ENCODE results near the gene HAUS5. TPM values are rescaled to one million over a fixed set of nuclear protein-coding genes. Genes with fewer than 3 reads are reported as not detected.

HAUS5 gene
- total and polyA plus RNA-seq, 2 of the 8 experiments (the other 6 are each of a cell fraction or from before 2014, with no cell fraction given): 13.8 to 25.7 TPM

- no peak overlapping the region for H2AK5ac ChIP-seq (ENCODE audit: low read depth, low read length)
- H3K79me1 ChIP-seq (ENCODE audit: low read depth, low read length): no peaks in the 10 kb centered on the region
- H2BK12ac ChIP-seq (ENCODE audit: low read depth, low read length): peak overlapping the region; percentile 90; the same call in 1 of the 2 replicates
- H2BK5ac ChIP-seq (ENCODE audit: low read depth, low read length): peak overlapping the region; percentile 66; the same call in 1 of the 2 replicates
- H4K8ac ChIP-seq (ENCODE audit: extremely low read depth, insufficient read depth, low read length): peak overlapping the region; percentile 95
- H4K5ac ChIP-seq (ENCODE audit: insufficient read length, low read depth, low read length): peak overlapping the region; percentile 96
- peaks cover 7 to 30% (median 18%) of the 10 kb centered on the region in 4 experiments for H3K4me1 ChIP-seq (replicated peaks in 1 of 4; ENCODE audit: control insufficient read depth in 3 of 4, insufficient read depth in 4 of 4, low read length in 3 of 4)
- no peak for FAIRE-seq
- H3K4me3 ChIP-seq (ENCODE audit: extremely low read depth in 1 of 4, insufficient read depth in 2 of 4, low read depth in 3 of 4, low read length in 4 of 4): peak overlapping the region; percentile 47 to 63 (median 49)
- no peak overlapping the region for H3K23ac ChIP-seq (ENCODE audit: insufficient read length)
- H3K14ac ChIP-seq (ENCODE audit: insufficient read length): no peak overlapping the region
- ChIA-PET CTCF (ENCODE audit: partially characterized antibody) (interaction anchor here (0.6 to 3.6 kb wide), 8 partner anchors 12 to 290 kb away, joined by 3 to 17 read pairs (median 4); no protein-coding TSS in a partner anchor), POLR2A (ENCODE audit: partially characterized antibody) (interaction anchor here (0.6 to 3.4 kb wide), 17 partner anchors 10 to 650 kb away, joined by 3 to 13 read pairs (median 4); partner anchors contain the start of genes ATP4A, HAUS5 and RBM42)
- DNase-seq (ENCODE audit: low read depth in 1 of 2, low spot score in 2 of 2): peak in 1 of 2 experiments; percentile 93
- no peaks in the 10 kb centered on the region for H4K20me1 ChIP-seq (replicated peaks in 1 of 2; ENCODE audit: control insufficient read depth in 1 of 2, insufficient read depth in 2 of 2, low read length in 2 of 2)
- H2BK20ac ChIP-seq (ENCODE audit: low read length): no peak overlapping the region
- peaks cover 0 to 6% (median 3%) of the 10 kb centered on the region in 4 experiments; a peak in 4 of 7 replicates for H3K27me3 ChIP-seq (replicated peaks in 1 of 4; ENCODE audit: control insufficient read depth in 3 of 4, extremely low read depth in 1 of 4, insufficient read depth in 3 of 4, low read length in 3 of 4)
- peak overlapping the region; percentile 87 for H3K18ac ChIP-seq (ENCODE audit: extremely low read depth, low read length)
- peak overlapping the region; percentile 64; the same call in 1 of the 2 replicates for H3K27ac ChIP-seq (ENCODE audit: low read depth, low read length)
- H3K4me2 ChIP-seq (ENCODE audit: insufficient read depth in 1 of 2, low read depth in 2 of 2, low read length in 2 of 2): peak overlapping the region; percentile 85 to 88
- H3K9me3 ChIP-seq (ENCODE audit: insufficient read depth in 2 of 2, low read depth in 1 of 2, low read length in 1 of 2): no peaks in the 10 kb centered on the region
- H4K91ac ChIP-seq (replicated peaks; ENCODE audit: insufficient read length, low read length): peak overlapping the region; percentile 88
- peak overlapping the region; percentile 88; the same call in 1 of the 2 replicates for H2BK15ac ChIP-seq (ENCODE audit: low read length)
- H3K36me3 ChIP-seq (ENCODE audit: control insufficient read depth in 2 of 4, insufficient read depth in 4 of 4, low read length in 3 of 4): no peaks in the 10 kb centered on the region
- peaks cover 1 to 2% of the 10 kb centered on the region in 2 experiments; a peak in 2 of 4 replicates for H3K79me2 ChIP-seq (ENCODE audit: control insufficient read depth in 1 of 2, insufficient read depth in 2 of 2, low read length in 2 of 2)
- no peak overlapping the region for H3K4ac ChIP-seq (replicated peaks; ENCODE audit: insufficient read length, low read depth, low read length)
- no peak overlapping the region for H2BK120ac ChIP-seq (replicated peaks; ENCODE audit: low read depth, low read length)
- peak overlapping the region; percentile 81; the same call in 1 of the 2 replicates for H2AFZ ChIP-seq (ENCODE audit: low read length)
- peaks cover 16% of the 10 kb centered on the region; the same call in 1 of the 2 replicates for H3K23me2 ChIP-seq (ENCODE audit: low read depth, low read length)
- peak overlapping the region in 3 of 4 experiments; percentile 21 to 64 (median 50); a peak in 6 of 7 replicates for H3K9ac ChIP-seq (replicated peaks in 1 of 4; ENCODE audit: extremely low read depth in 1 of 4, low read depth in 3 of 4, low read length in 3 of 4)
- WGBS, 2 experiments (ENCODE audit: extremely low coverage in 1 of 2, insufficient coverage in 1 of 2, insufficient read length in 1 of 2, insufficient replicate concordance in 2 of 2, low coverage in 1 of 2, low lambda C conversion rate in 2 of 2, missing lambda C conversion rate in 1 of 2): 1% methylated on average over 41 of the region's 69 CpGs; no CpG with 5 or more reads in 1 of the 2 experiments
- H3K56ac ChIP-seq (replicated peaks; ENCODE audit: insufficient read length, low read depth, low read length): peak overlapping the region; percentile 65
- no peak for TF ChIP-seq RBBP5 (IDR thresholded peaks at IDR 0.05; ENCODE audit: borderline replicate concordance, low read depth, low read length)
- TF ChIP-seq POLR2A (IDR thresholded peaks at IDR 0.05; ENCODE audit: control extremely low read depth in 1 of 2, low read depth in 2 of 2, low read length in 2 of 2): peak in 1 of 2 experiments; percentile 79; a peak in 2 of 3 replicates
- TF ChIP-seq TBP (IDR thresholded peaks at IDR 0.05; ENCODE audit: low read depth, low read length): peak; percentile 76
- no peak for TF ChIP-seq GABPA (IDR thresholded peaks at IDR 0.05; ENCODE audit: borderline replicate concordance, insufficient read depth, low read length)
- TF ChIP-seq EP300 (IDR thresholded peaks at IDR 0.05; ENCODE audit: borderline replicate concordance in 1 of 2, low read depth in 2 of 2, low read length in 2 of 2): peak in 1 of 2 experiments; percentile 98; a peak in 2 of 3 replicates
- TF ChIP-seq MAX (IDR thresholded peaks at IDR 0.05): peak; percentile 91
- peak; percentile 91 for TF ChIP-seq CHD1 (IDR thresholded peaks at IDR 0.05; ENCODE audit: low read depth, low read length)
Measured at GRCh38 chr19:35643255-35644205, 31.0 kb downstream of the HAUS5 start.
